ENCODE data around the gene GGN. TPM values are rescaled to one million over a fixed set of nuclear protein-coding genes. Genes with fewer than 3 reads are reported as not detected.

GGN gene
- total and polyA plus RNA-seq, 9 of the 15 experiments (the other 6 are each of a cell fraction or from before 2014, with no cell fraction given): 0.15 to 0.33 TPM; not detected in 7

GRCh38 chr19:38336638-38337359, 51.0 kb downstream of the GGN start (continued):
- TF ChIP-seq, protein P1, sequence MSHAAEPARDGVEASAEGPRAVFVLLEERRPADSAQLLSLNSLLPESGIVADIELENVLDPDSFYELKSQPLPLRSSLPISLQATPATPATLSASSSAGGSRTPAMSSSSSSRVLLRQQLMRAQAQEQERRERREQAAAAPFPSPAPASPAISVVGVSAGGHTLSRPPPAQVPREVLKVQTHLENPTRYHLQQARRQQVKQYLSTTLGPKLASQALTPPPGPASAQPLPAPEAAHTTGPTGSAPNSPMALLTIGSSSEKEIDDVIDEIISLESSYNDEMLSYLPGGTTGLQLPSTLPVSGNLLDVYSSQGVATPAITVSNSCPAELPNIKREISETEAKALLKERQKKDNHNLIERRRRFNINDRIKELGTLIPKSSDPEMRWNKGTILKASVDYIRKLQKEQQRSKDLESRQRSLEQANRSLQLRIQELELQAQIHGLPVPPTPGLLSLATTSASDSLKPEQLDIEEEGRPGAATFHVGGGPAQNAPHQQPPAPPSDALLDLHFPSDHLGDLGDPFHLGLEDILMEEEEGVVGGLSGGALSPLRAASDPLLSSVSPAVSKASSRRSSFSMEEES (CRISPR knock-in tag; IDR thresholded peaks at IDR 0.05): no peak
- TF ChIP-seq SUPT5H (IDR thresholded peaks at IDR 0.05): no peak; the same call in 1 of the 2 replicates
- TF ChIP-seq FOSL1 (tag; conservative IDR thresholded peaks at IDR 0.05): no peak
- TF ChIP-seq, protein P2, sequence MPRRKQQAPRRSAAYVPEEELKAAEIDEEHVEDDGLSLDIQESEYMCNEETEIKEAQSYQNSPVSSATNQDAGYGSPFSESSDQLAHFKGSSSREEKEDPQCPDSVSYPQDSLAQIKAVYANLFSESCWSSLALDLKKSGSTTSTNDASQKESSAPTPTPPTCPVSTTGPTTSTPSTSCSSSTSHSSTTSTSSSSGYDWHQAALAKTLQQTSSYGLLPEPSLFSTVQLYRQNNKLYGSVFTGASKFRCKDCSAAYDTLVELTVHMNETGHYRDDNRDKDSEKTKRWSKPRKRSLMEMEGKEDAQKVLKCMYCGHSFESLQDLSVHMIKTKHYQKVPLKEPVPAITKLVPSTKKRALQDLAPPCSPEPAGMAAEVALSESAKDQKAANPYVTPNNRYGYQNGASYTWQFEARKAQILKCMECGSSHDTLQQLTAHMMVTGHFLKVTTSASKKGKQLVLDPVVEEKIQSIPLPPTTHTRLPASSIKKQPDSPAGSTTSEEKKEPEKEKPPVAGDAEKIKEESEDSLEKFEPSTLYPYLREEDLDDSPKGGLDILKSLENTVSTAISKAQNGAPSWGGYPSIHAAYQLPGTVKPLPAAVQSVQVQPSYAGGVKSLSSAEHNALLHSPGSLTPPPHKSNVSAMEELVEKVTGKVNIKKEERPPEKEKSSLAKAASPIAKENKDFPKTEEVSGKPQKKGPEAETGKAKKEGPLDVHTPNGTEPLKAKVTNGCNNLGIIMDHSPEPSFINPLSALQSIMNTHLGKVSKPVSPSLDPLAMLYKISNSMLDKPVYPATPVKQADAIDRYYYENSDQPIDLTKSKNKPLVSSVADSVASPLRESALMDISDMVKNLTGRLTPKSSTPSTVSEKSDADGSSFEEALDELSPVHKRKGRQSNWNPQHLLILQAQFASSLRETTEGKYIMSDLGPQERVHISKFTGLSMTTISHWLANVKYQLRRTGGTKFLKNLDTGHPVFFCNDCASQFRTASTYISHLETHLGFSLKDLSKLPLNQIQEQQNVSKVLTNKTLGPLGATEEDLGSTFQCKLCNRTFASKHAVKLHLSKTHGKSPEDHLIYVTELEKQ (CRISPR knock-in tag; IDR thresholded peaks at IDR 0.05): no peak
- TF ChIP-seq TFAM (CRISPR knock-in tag; conservative IDR thresholded peaks at IDR 0.05): no peak
- TF ChIP-seq ZNF512 (tag; IDR thresholded peaks at IDR 0.05): no peak
- no peak for TF ChIP-seq ZFP91 (CRISPR knock-in tag; IDR thresholded peaks at IDR 0.05)
- TF ChIP-seq, protein P3, sequence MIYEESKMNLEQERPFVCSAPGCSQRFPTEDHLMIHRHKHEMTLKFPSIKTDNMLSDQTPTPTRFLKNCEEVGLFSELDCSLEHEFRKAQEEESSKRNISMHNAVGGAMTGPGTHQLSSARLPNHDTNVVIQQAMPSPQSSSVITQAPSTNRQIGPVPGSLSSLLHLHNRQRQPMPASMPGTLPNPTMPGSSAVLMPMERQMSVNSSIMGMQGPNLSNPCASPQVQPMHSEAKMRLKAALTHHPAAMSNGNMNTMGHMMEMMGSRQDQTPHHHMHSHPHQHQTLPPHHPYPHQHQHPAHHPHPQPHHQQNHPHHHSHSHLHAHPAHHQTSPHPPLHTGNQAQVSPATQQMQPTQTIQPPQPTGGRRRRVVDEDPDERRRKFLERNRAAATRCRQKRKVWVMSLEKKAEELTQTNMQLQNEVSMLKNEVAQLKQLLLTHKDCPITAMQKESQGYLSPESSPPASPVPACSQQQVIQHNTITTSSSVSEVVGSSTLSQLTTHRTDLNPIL (CRISPR knock-in tag; IDR thresholded peaks at IDR 0.05): no peak
- no peak for TF ChIP-seq SLC30A9 (CRISPR knock-in tag; IDR thresholded peaks at IDR 0.05)
- TF ChIP-seq FOXA3 (CRISPR knock-in tag; conservative IDR thresholded peaks at IDR 0.05 in 1 of 2, IDR thresholded peaks at IDR 0.05 in 1 of 2): no peak
- TF ChIP-seq, protein P4, sequence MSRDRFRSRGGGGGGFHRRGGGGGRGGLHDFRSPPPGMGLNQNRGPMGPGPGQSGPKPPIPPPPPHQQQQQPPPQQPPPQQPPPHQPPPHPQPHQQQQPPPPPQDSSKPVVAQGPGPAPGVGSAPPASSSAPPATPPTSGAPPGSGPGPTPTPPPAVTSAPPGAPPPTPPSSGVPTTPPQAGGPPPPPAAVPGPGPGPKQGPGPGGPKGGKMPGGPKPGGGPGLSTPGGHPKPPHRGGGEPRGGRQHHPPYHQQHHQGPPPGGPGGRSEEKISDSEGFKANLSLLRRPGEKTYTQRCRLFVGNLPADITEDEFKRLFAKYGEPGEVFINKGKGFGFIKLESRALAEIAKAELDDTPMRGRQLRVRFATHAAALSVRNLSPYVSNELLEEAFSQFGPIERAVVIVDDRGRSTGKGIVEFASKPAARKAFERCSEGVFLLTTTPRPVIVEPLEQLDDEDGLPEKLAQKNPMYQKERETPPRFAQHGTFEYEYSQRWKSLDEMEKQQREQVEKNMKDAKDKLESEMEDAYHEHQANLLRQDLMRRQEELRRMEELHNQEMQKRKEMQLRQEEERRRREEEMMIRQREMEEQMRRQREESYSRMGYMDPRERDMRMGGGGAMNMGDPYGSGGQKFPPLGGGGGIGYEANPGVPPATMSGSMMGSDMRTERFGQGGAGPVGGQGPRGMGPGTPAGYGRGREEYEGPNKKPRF (IDR thresholded peaks at IDR 0.05; ENCODE audit: low read depth, low read length): no peak
- TF ChIP-seq ZBTB17 (CRISPR knock-in tag; IDR thresholded peaks at IDR 0.05): no peak
- no peak for TF ChIP-seq SRSF7 (optimal IDR thresholded peaks at IDR 0.05; ENCODE audit: low read depth, low read length)
- TF ChIP-seq ZNF584 (CRISPR knock-in tag; IDR thresholded peaks at IDR 0.05; ENCODE audit: low read depth): no peak

Data from K562 (cell line).